ENCODE data around the gene AIRE.
A peak's percentile ranks its signal among the peaks of the same experiment; 100 is the strongest.

Gene AIRE

GRCh38 chr21:44265734-44266270 is 19.9 kb upstream of the AIRE start:
- Histone ChIP-seq H3K27ac (ENCODE audit: low read depth, low read length) (no peak overlapping the region), H3K9ac (ENCODE audit: low read length) (no peak overlapping the region), H3F3A (ENCODE audit: insufficient read depth) (no peaks in the 10 kb centered on the region)

GRCh38 chr21:44267655-44268142 is 18.0 kb upstream of the AIRE start:
- Histone ChIP-seq H4K20me1 (ENCODE audit: low read depth, low read length) (no peaks in the 10 kb centered on the region), H3K4me3 (ENCODE audit: insufficient read depth, low read length, poor library complexity, severe bottlenecking) (no peak overlapping the region), H3K9ac (ENCODE audit: low read length) (no peak overlapping the region), H3K36me3 (ENCODE audit: low read length) (no peaks in the 10 kb centered on the region), H3K27me3 (ENCODE audit: low read length) (no peaks in the 10 kb centered on the region), H3K79me2 (ENCODE audit: insufficient read depth, low read length) (no peaks in the 10 kb centered on the region), H3K9me3 (ENCODE audit: insufficient read depth, low read length) (no peaks in the 10 kb centered on the region), H2AFZ (ENCODE audit: low read depth, low read length, severe bottlenecking) (no peak overlapping the region), H3K9me2 (replicated peaks; ENCODE audit: insufficient read depth, low read length) (no peaks in the 10 kb centered on the region), H3K27ac (ENCODE audit: low read depth, low read length) (no peak overlapping the region), H3K4me2 (ENCODE audit: low read depth, low read length, poor library complexity, severe bottlenecking) (no peak overlapping the region), H3F3A (ENCODE audit: insufficient read depth) (no peaks in the 10 kb centered on the region)
- TF ChIP-seq EZH2phosphoT487 (conservative IDR thresholded peaks at IDR 0.05; ENCODE audit: low read length) (no peak), CTCF (IDR thresholded peaks at IDR 0.05; ENCODE audit: insufficient read depth, low read length, poor library complexity, severe bottlenecking) (peak; percentile 66)

More at GRCh38 chr21:44265734-44266270, 19.9 kb upstream of the AIRE start:
- Histone ChIP-seq H2AFZ (ENCODE audit: low read depth, low read length, severe bottlenecking) (no peak overlapping the region), H3K79me2 (ENCODE audit: insufficient read depth, low read length) (no peaks in the 10 kb centered on the region), H3K27me3 (ENCODE audit: low read length) (no peaks in the 10 kb centered on the region), H3K4me3 (ENCODE audit: insufficient read depth, low read length, poor library complexity, severe bottlenecking) (no peak overlapping the region), H3K4me2 (ENCODE audit: low read depth, low read length, poor library complexity, severe bottlenecking) (no peak overlapping the region), H3K9me3 (ENCODE audit: insufficient read depth, low read length) (no peaks in the 10 kb centered on the region), H3K9me2 (replicated peaks; ENCODE audit: insufficient read depth, low read length) (no peaks in the 10 kb centered on the region), H3K36me3 (ENCODE audit: low read length) (no peaks in the 10 kb centered on the region), H4K20me1 (ENCODE audit: low read depth, low read length) (no peaks in the 10 kb centered on the region)
- TF ChIP-seq CTCF (IDR thresholded peaks at IDR 0.05; ENCODE audit: insufficient read depth, low read length, poor library complexity, severe bottlenecking) (no peak), EZH2phosphoT487 (conservative IDR thresholded peaks at IDR 0.05; ENCODE audit: low read length) (no peak)

GRCh38 chr21:44269090-44269489 is 16.6 kb upstream of the AIRE start:
- H3K9me2 ChIP-seq (replicated peaks; ENCODE audit: insufficient read depth, low read length), result no peaks in the 10 kb centered on the region
- no peak overlapping the region for H3K4me3 ChIP-seq (ENCODE audit: insufficient read depth, low read length, poor library complexity, severe bottlenecking)
- H3K9me3 ChIP-seq (ENCODE audit: insufficient read depth, low read length), result no peaks in the 10 kb centered on the region
- no peak overlapping the region for H2AFZ ChIP-seq (ENCODE audit: low read depth, low read length, severe bottlenecking)
- TF ChIP-seq EZH2phosphoT487 (conservative IDR thresholded peaks at IDR 0.05; ENCODE audit: low read length) (no peak), CTCF (IDR thresholded peaks at IDR 0.05; ENCODE audit: insufficient read depth, low read length, poor library complexity, severe bottlenecking) (no peak)
- H3K4me2 ChIP-seq (ENCODE audit: low read depth, low read length, poor library complexity, severe bottlenecking), result no peak overlapping the region
- no peaks in the 10 kb centered on the region for H3K27me3 ChIP-seq (ENCODE audit: low read length)
- no peaks in the 10 kb centered on the region for H3F3A ChIP-seq (ENCODE audit: insufficient read depth)
- H4K20me1 ChIP-seq (ENCODE audit: low read depth, low read length), result no peaks in the 10 kb centered on the region
- H3K27ac ChIP-seq (ENCODE audit: low read depth, low read length), result no peak overlapping the region
- H3K79me2 ChIP-seq (ENCODE audit: insufficient read depth, low read length), result no peaks in the 10 kb centered on the region
- H3K36me3 ChIP-seq (ENCODE audit: low read length), result no peaks in the 10 kb centered on the region
- no peak overlapping the region for H3K9ac ChIP-seq (ENCODE audit: low read length)

Measured in SU-DHL-6 (cell line).